DMS153 treated with DMSO at 0.1 percent for 48 hours (cell line): Measurements from ENCODE around the gene TMEM255B.
A peak's percentile ranks its signal among the peaks of the same experiment; 100 is the strongest.
"Not testable (repeated sequence)": the region's sequence is repeated elsewhere in the genome, so short reads cannot be mapped to it uniquely, and the experiment has no call there.

ENCODE experiments used
- DNase-seq: peaks from one replicate; lab custom pipeline; 2025; ENCODE audit not compliant: unreplicated experiment; lab: John Stamatoyannopoulos, UW

TMEM255B gene

DNA sequence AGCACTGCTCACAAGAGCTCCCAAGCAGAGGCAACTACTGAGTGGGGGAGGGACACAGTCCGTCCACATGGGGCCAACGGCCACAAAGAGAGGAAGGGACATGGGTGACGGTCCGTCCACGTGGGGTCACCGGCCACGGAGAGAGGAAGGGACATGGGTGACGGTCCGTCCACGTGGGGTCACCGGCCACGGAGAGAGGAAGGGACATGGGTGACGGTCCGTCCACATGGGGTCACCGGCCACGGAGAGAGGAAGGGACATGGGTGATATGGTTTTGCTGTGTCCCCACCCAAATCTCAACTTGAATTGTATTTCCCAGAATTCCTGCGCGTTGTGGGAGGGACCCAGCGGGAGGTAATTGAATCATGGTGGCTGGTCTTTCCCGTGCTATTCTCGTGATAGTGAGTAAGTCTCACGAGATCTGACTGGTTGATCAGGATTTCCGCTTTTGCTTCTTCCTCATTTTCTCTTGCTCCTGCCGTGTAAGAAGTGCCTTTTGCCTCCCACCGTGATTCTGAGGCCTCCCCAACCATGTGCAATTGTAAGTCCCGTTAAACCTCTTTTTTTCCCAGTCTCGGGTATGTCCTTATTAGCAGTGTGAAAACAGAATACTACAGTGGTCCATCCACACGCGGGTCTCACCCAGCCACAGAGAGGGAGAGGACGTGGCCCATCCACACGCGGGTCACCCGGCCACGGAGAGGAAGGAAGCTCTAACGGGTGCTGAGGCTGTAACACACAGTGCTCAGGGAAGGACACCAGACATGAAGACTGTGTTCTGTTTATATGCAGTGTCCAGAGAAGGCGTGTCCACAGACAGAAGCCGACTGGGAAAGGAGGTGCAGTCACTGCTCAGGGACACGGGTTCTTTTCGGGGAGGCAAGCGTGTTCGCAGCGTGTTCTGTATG is 56.4 kb downstream of the TMEM255B start:
- no peak for DNase-seq

DNA sequence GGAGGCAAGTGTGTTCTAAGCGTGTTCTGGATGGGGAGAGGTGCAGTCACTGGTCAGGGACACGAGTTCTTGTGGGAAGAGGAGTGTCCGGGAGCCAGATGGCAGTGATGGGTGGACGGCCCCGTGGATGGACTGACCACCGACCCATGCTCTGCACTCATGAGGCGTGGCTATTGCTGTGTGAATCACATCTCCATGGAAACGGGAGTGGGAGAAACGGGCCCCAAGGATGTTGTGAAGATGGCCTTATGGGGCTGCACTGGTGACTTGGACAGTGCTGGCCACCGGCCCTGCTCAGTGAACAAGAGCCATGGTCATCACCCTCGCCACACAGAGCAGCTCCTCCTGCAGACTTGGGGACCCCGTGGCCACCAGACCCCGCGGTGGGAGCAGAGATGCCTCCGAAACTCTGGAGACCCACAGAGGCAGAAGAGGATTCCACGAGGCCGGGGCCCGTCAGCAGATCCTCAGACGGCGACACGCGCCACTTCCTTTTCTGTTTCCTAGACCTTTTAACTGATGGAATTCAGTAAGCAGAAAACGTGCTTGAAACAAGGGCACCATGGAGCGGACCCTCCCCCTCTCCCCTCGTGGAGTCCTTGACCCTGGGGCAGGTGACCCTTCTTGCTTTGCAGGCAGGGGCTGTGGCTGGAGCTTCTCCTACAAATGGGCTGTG is 57.4 kb downstream of the TMEM255B start:
- DNase-seq: no peak

DNA sequence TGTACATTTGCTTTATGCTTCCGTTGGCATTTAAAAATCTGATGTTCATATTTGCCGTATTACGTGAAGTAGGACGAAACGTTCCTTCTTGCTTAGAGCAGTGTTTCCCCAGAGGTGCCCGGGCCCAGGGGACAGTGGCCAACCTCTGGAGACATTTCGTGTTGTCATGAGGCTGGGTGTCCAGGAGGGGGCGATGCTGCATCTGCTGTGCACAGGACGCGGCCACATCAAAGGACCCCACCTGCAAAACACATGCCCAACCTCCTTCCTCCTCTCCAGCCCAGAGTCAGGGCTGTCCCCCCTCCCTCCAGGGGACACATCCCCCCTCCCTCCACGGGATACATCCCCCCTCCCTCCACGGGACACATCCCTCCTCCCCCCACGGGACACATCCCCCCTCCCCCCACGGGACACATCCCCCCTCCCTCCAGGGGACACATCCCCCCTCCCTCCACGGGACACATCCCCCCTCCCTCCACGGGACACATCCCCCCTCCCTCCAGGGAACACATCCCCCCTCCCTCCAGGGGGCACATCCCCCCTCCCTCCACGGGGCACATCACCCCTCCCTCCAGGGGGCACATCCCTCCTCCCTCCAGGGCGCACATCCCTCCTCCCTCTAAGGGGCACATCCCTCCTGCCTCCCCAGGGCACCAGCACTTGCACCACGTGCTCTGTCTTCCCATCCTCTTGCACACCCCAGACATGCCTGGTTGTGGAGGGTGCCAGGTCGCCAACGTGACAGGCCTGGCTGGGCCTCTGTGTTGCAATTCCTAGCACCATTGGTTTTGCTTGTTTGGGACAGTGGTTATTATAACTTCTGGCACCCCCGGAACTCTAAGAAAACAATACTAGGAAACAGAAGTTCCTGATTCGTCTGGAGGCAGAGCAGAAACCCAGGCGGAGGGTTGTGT is 58.2 kb downstream of the TMEM255B start:
- peak; percentile 78 for DNase-seq

DNA sequence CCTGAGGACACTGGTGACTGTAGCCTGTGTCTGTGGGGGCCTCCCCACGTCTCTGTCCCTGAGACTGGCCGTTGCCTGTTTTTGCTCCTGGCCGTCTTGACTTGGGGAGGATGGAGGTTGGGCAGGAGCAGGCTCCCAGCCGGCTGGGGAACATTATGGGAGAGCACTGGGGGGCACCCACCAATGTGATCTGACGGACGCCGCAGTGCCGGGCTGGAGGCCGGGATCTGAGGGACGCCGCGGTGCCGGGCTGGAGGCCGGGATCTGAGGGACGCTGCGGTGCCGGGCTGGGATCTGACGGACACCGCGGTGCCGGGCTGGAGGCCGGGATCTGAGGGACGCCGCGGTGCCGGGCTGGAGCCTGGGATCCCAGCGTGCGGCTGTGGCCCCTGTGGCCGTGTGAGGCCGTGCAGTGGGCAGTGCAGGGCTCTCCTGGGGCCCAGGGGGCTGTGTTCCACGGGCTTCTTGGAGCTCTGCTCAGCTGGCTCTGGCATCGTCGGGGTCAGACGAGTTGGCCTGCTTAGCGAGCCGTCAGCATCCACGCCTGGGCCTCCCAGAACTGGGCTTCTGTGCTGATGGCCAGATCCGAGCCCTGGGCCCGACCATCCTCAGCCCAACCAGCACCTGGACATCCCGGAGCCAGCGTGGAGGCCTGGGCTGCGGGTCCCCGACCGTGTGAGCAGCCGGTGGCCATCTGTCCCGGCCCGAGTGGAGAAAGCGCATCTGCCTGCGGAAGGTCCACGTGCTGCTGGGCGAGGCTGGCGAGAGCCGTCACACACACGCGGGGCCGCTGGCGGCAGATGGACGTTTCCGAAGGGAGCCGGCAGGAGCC is 59.0 kb downstream of the TMEM255B start:
- DNase-seq: no peak

GRCh38 chr13:113818700-113819295 is 59.8 kb downstream of the TMEM255B start:
- DNase-seq: no peak

GRCh38 chr13:113819341-113819730 is 60.3 kb downstream of the TMEM255B start:
- DNase-seq: no peak

DNA sequence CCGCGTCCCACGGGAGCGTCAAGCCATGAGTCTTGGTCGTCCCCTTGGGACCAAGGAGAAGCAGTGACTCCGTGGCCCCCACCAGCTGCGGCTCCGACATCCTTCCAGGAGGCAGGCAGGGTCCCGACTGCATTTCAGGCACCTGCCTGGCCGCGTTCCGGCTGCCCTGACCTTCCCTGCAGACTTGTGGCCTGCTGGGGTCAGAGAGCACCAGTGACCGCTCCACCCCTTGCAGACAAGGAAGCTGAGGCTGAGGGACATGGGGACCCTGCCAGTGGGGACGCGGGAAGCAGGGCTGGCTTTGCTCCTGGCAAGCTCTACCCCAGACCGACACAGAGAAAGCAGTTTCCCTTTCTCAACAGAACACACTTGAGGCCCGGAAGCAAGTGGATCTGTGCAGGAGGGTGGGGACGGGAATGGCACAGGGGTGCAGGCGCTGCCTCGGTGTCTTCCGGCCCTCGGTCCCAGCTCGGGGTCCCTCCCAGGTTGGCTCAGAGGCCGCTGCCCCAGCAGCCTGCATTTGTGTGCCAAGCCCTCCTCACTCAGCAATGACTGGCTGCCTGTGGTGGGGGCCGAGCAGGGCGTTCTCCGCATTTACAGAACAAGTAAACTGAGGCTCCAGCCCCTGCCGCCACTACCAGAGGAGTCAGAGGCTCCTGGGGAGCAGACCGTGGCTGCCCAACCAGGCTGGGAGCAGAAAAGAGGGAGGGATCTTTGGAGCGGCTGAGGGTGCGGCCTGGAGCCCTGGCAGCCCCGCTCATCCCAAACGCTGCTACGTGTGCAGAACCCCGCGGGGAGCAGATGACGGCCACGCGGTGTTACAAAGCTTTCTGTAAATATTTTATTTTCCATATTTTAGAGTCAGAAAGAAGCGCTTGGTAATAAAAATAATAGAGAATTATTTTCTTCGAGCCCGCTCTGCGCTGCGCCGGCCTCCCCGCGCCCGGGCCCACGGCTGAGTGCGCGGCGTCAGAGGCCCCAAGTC is 61.0 kb downstream of the TMEM255B start:
- DNase-seq: peak; percentile 4

DNA sequence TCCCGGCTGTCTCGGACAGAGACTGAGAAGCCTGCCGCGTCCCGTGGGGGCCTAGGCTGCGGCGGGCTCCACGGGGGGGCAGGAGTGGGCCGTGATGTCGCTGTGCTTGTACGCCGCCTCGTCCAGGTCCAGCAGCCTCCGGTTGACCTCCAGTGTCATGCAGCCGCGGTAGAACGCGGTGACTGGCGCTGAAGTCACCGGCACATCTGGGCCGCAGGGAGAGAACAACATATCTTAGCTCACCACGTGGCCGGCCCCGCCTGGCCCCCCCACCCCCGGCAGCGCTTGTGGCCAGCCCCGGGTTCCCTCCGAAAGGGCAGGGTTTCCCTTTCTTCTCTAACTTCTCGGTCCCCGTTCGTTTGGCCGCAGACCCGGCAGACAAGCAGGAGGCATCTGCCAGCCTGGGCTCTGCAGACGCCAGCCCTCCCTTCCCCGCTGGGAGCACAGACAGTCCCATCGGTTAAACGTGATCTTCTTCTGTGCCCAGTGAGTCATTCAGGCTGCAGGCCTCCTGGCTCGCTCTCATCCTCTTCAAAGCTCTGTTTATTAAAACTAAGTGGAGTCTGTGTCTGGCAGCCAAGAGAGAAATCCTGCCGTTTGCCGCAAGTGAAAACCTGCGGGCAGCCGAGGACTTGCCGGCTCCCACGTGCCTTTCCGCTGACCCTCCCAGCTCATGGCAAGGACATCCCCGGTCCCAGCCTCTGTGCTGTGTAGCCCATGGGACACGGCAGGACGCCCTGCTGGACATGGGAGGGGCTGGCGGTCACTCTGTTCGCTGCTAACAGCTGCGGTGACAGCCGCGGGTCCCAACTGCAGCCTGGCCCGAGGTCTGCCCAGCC is 62.0 kb downstream of the TMEM255B start:
- DNase-seq: peak; percentile 27

- no peak for DNase-seq
Observed at GRCh38 chr13:113821847-113822246, 62.8 kb downstream of the TMEM255B start.

DNA sequence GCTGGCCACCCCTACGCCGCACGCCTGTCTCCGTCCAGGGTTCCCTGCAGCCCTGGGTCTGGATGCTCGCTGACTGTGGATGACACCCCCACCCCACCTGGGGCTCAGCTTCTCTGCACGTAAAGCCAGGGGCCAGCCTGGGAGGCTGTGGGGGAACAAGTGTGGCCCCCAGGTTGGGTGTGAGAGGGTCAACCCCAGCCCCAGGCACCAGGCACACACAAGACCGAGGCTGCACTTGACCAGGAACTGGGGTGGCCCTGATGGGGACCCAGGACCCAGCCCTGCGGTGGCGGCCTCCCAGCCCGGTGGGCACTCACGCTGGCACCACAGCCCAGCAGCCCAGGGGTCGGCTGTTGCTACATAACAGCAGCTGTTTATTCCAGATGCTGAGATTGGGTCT is 63.2 kb downstream of the TMEM255B start:
- DNase-seq: no peak

GRCh38 chr13:113822956-113823744 is 64.1 kb downstream of the TMEM255B start:
- no peak for DNase-seq

- no peak for DNase-seq
Observed at GRCh38 chr13:113823771-113824170, 64.7 kb downstream of the TMEM255B start.

GRCh38 chr13:113825841-113826240 is 66.8 kb downstream of the TMEM255B start:
- no peak for DNase-seq

GRCh38 chr13:113826446-113826845 is 67.4 kb downstream of the TMEM255B start:
- DNase-seq: not testable (repeated sequence)

DNA sequence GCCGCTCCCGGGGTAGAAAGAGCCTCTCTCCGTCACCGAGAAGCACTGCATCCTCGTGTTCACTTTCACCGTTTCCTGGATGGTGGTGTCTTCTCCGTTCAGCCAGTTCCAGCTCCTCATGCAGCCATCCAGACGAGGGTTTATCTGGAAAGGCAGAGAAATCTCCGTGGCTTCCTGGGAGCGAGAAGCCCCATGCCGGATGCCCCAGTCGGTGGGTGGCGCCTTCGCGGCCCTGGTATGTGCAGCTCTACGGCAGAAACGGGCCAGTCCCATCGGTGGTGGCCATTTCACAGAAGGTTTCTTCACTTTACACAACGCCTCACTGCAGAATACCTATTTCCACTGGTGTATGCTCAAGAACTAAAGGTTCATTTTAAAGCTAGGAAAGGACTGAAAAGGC is 68.0 kb downstream of the TMEM255B start:
- DNase-seq: no peak

- no peak for DNase-seq
Observed at GRCh38 chr13:113828282-113828825, 69.3 kb downstream of the TMEM255B start.

GRCh38 chr13:113830426-113830950 is 71.5 kb downstream of the TMEM255B start:
- not testable (repeated sequence) for DNase-seq
